ENCODE data around the gene JPH2. TPM values are rescaled to one million over a fixed set of nuclear protein-coding genes. Genes with fewer than 3 reads are reported as not detected.

The JPH2 gene
- total and polyA plus RNA-seq, 2 of the 4 experiments (the other 2 are of a cell fraction), result 0.44 to 0.54 TPM

GRCh38 chr20:44173116-44173515 lies 13.9 kb downstream of the JPH2 start:
- Histone ChIP-seq H4K5ac (ENCODE audit: low read depth, low read length) (no peak overlapping the region), H2BK120ac (ENCODE audit: low read depth, low read length) (no peak overlapping the region), H3K79me1 (ENCODE audit: low read depth in 1 of 2, low read length in 2 of 2) (peaks cover 0 to 3% of the 10 kb centered on the region in 2 experiments; a peak in 2 of 4 replicates), H4K8ac (ENCODE audit: low read depth in 2 of 2, low read length in 2 of 2) (no peak overlapping the region), H3K56ac (ENCODE audit: extremely low read depth, insufficient read depth, low read length) (no peak overlapping the region), H3K23ac (ENCODE audit: low read depth, low read length) (no peak overlapping the region), H2AFZ (replicated peaks; ENCODE audit: low read length, poor library complexity) (no peak overlapping the region), H2BK15ac (ENCODE audit: low read depth, low read length) (no peak overlapping the region), H3K14ac (replicated peaks; ENCODE audit: low read depth, low read length) (no peak overlapping the region), H2BK20ac (ENCODE audit: low read depth, low read length) (no peak overlapping the region), H3K4me3 (ENCODE audit: insufficient read depth, low read depth, low read length) (no peak overlapping the region), H3K36me3 (ENCODE audit: control insufficient read depth, insufficient read depth, low read length) (no peaks in the 10 kb centered on the region), H3K27me3 (ENCODE audit: control insufficient read depth, insufficient read depth, low read length) (no peaks in the 10 kb centered on the region; the same call in 1 of the 2 replicates), H2AK5ac (ENCODE audit: low read depth, low read length) (no peak overlapping the region), H3K9me3 (ENCODE audit: control insufficient read depth, insufficient read depth, low read length) (no peaks in the 10 kb centered on the region), H3K9me1 (ENCODE audit: insufficient read depth, low read length) (peaks cover 6% of the 10 kb centered on the region; the same call in 1 of the 2 replicates), H3K4me1 (ENCODE audit: control insufficient read depth, insufficient read depth, low read length) (no peaks in the 10 kb centered on the region), H4K20me1 (ENCODE audit: insufficient read depth, low read length) (no peaks in the 10 kb centered on the region), H3K9ac (ENCODE audit: low read depth, low read length) (no peak overlapping the region), H4K91ac (ENCODE audit: insufficient read depth, low read depth, low read length) (no peak overlapping the region), H3K27ac (ENCODE audit: insufficient read depth, low read length) (no peak overlapping the region), H2BK5ac (ENCODE audit: low read depth, low read length, poor library complexity, severe bottlenecking) (no peak overlapping the region), H3K18ac (ENCODE audit: low read depth, low read length) (no peak overlapping the region), H3K4ac (ENCODE audit: low read depth, low read length) (no peak overlapping the region), H3K4me2 (ENCODE audit: low read depth, low read length) (no peak overlapping the region), H2AK9ac (replicated peaks; ENCODE audit: low read depth, low read length, poor library complexity) (no peak overlapping the region)
- DNase-seq (no peak), ATAC-seq (ENCODE audit: low read depth) (no peak)
- ChIA-PET POLR2A (ENCODE audit: unreplicated experiment) (no interaction called here), CTCF (no interaction called here)
- intact Hi-C loops (cut with micrococcal nuclease) (no loop called here), in situ Hi-C loops (cut with MboI; ENCODE audit: low sequenced_read_pairs) (no loop called here), dilution Hi-C loops (cut with HindIII; ENCODE audit: low sequenced_read_pairs, unreplicated experiment) (no loop called here)
- no TSS peak for BruUV-seq (replicated peaks)
- 88 to 100% methylated on average over 1 to 3 of the region's 5 CpGs for WGBS, 2 experiments (ENCODE audit: extremely low coverage in 2 of 2, insufficient read length in 1 of 2)
- TF ChIP-seq NFE2L2 (IDR thresholded peaks at IDR 0.05; ENCODE audit: low read depth, low read length) (no peak), SMC3 (IDR thresholded peaks at IDR 0.05; ENCODE audit: low read depth, low read length) (no peak), CEBPB (IDR thresholded peaks at IDR 0.05; ENCODE audit: low read depth, low read length) (no peak), RCOR1 (IDR thresholded peaks at IDR 0.05; ENCODE audit: insufficient replicate concordance, low read length) (no peak), POLR2A (IDR thresholded peaks at IDR 0.05; ENCODE audit: low read depth, low read length) (no peak), RAD21 (IDR thresholded peaks at IDR 0.05; ENCODE audit: low read length) (no peak), ELK1 (IDR thresholded peaks at IDR 0.05; ENCODE audit: borderline replicate concordance, low read depth, low read length) (no peak), RFX5 (IDR thresholded peaks at IDR 0.05; ENCODE audit: low read depth, low read length) (no peak), MAFK (IDR thresholded peaks at IDR 0.05; ENCODE audit: low read depth, low read length) (no peak), FOS (IDR thresholded peaks at IDR 0.05; ENCODE audit: low read depth, low read length) (no peak), MXI1 (IDR thresholded peaks at IDR 0.05; ENCODE audit: borderline replicate concordance, low read depth, low read length) (no peak), CHD1 (IDR thresholded peaks at IDR 0.05; ENCODE audit: low read depth, low read length) (no peak), BHLHE40 (IDR thresholded peaks at IDR 0.05; ENCODE audit: low read depth, low read length) (no peak), MAZ (IDR thresholded peaks at IDR 0.05; ENCODE audit: borderline replicate concordance, low read depth, low read length) (no peak)
- TF ChIP-seq, protein P1, sequence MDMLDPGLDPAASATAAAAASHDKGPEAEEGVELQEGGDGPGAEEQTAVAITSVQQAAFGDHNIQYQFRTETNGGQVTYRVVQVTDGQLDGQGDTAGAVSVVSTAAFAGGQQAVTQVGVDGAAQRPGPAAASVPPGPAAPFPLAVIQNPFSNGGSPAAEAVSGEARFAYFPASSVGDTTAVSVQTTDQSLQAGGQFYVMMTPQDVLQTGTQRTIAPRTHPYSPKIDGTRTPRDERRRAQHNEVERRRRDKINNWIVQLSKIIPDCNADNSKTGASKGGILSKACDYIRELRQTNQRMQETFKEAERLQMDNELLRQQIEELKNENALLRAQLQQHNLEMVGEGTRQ (IDR thresholded peaks at IDR 0.05; ENCODE audit: low read depth, low read length), result no peak
- TF ChIP-seq, protein P2, sequence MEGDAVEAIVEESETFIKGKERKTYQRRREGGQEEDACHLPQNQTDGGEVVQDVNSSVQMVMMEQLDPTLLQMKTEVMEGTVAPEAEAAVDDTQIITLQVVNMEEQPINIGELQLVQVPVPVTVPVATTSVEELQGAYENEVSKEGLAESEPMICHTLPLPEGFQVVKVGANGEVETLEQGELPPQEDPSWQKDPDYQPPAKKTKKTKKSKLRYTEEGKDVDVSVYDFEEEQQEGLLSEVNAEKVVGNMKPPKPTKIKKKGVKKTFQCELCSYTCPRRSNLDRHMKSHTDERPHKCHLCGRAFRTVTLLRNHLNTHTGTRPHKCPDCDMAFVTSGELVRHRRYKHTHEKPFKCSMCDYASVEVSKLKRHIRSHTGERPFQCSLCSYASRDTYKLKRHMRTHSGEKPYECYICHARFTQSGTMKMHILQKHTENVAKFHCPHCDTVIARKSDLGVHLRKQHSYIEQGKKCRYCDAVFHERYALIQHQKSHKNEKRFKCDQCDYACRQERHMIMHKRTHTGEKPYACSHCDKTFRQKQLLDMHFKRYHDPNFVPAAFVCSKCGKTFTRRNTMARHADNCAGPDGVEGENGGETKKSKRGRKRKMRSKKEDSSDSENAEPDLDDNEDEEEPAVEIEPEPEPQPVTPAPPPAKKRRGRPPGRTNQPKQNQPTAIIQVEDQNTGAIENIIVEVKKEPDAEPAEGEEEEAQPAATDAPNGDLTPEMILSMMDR (conservative IDR thresholded peaks at IDR 0.05; ENCODE audit: low read depth, low read length), result no peak
